LNCAP (cell line): ENCODE data around the gene ABCC10.

Source experiments
- TF ChIP-seq, protein P1 (sequence below): fragments of 450-650 bp; IDR thresholded peaks from 2 replicates; pipeline ENCODE4 v1.5.1; 2017; ENCODE audit warnings: mild to moderate bottlenecking

The ABCC10 gene

GRCh38 chr6:43421831-43422230 lies 5.5 kb upstream of the ABCC10 start:
- TF ChIP-seq, protein P1, sequence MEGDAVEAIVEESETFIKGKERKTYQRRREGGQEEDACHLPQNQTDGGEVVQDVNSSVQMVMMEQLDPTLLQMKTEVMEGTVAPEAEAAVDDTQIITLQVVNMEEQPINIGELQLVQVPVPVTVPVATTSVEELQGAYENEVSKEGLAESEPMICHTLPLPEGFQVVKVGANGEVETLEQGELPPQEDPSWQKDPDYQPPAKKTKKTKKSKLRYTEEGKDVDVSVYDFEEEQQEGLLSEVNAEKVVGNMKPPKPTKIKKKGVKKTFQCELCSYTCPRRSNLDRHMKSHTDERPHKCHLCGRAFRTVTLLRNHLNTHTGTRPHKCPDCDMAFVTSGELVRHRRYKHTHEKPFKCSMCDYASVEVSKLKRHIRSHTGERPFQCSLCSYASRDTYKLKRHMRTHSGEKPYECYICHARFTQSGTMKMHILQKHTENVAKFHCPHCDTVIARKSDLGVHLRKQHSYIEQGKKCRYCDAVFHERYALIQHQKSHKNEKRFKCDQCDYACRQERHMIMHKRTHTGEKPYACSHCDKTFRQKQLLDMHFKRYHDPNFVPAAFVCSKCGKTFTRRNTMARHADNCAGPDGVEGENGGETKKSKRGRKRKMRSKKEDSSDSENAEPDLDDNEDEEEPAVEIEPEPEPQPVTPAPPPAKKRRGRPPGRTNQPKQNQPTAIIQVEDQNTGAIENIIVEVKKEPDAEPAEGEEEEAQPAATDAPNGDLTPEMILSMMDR: no peak

DNA sequence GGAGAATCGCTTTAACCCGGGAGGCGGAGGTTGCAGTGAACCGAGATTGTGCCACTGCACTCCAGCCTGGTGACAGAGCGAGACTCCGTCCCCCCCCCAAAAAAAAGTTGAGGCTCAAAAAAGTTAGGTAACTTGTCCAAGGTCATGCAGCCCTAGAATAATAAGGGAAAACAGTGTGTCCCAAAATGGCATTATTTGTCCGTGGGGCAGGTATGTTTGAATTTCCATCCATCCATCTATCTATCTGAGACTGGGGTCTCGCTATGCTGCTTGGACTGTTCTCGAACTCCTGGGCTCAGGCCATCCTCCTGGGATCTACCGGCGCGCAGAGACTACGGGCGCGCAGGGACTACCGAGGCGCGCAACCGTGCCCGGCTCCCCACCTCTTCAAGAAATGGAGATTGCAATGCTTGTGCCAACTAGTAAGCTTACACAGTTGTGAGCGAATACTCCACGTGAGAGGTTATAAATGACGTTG lies 374 bp upstream of the ABCC10 start:
- TF ChIP-seq, protein P1: no peak

- TF ChIP-seq, protein P1: no peak
These were observed 800 bp downstream of the ABCC10 start for GRCh38 chr6:43428112-43428570.

- TF ChIP-seq, protein P1: no peak
These were observed 1.5 kb downstream of the ABCC10 start for GRCh38 chr6:43428874-43429273.

DNA sequence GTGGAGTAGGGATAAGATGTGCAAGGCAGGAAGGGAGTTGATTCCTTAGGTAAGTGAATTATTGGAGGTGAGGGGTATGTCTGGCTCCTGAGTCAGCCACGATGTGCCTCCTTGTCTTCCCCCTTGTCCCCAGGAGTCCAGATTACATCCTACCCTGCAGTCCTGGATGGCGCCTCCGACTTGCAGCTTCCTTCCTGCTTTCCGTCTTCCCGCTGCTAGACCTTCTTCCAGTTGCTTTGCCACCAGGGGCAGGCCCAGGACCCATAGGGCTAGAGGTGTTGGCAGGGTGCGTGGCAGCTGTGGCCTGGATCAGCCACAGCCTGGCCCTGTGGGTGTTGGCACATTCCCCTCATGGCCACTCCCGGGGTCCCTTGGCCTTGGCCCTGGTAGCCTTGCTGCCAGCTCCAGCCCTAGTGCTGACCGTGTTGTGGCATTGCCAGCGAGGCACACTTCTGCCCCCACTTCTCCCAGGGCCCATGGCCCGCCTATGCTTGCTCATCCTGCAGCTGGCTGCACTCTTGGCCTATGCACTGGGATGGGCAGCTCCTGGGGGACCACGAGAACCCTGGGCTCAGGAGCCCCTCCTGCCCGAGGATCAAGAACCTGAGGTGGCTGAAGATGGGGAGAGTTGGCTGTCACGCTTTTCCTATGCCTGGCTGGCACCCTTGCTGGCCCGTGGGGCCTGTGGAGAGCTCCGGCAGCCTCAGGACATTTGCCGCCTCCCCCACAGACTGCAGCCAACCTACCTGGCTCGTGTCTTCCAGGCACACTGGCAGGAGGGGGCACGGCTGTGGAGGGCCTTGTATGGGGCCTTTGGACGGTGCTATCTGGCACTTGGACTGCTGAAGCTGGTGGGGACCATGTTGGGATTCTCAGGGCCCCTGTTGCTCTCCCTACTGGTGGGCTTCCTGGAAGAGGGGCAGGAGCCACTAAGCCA lies 4.9 kb downstream of the ABCC10 start:
- TF ChIP-seq, protein P1: no peak

DNA sequence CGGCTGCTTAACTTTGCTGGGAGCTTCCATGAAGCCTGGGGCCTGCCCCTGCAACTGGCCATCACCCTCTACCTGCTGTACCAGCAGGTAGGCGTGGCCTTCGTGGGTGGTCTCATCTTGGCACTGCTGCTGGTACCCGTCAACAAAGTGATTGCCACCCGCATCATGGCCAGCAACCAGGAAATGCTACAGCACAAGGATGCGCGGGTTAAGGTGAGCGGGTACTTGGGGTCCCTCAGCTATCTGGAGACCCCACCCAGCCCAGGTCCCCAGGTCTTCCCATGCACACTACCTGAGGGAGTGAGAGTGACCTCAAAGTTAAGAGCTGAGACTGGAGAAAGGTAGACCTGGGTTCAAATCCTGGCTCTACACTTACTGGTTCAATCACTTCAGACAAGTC lies 5.8 kb downstream of the ABCC10 start:
- TF ChIP-seq, protein P1: no peak

DNA sequence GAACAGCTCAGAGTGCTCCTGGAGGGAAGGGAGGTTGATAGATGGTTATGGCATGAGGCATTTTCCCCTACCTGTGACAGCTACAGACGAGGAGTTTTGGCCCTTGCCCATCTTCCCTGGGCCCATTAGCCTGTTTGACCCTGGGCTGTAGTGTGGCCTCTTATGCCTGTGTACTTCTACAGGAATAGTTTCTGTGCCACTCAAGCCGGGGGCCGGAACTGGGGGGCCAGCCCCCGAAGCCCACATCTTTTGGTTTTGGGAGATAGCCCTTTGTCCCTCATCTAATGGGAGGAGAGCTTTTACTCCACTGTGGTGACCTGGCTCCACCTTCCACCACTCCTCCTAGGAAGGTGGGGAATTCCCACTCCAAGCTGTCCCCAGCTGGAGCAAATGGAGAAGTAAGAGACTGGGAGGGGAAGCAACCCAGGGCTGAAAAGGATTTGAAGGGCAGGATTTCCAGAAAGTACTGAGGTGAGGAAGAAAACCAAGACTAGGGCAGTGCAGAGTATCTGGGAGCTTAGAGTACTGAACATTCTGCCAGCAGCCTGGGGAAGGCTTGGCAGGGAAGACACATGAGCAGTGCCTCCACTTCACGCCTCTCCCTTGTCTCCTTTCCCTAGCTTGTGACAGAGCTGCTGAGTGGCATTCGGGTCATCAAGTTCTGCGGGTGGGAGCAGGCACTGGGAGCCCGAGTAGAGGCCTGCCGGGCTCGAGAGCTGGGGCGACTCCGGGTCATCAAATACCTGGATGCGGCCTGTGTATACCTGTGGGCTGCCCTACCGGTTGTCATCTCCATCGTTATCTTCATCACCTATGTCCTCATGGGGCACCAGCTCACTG lies 6.9 kb downstream of the ABCC10 start:
- TF ChIP-seq, protein P1: no peak
